GM12801 (cell line): ENCODE data around the gene MRPS12.

Experiments
- TF ChIP-seq, protein P1 (sequence below): IDR thresholded peaks from one replicate; pipeline ENCODE4 v1.5.1; 2011; ENCODE audit warnings: control low read depth; ENCODE audit not compliant: insufficient read length; ENCODE audit errors: extremely low read depth

The MRPS12 gene

DNA sequence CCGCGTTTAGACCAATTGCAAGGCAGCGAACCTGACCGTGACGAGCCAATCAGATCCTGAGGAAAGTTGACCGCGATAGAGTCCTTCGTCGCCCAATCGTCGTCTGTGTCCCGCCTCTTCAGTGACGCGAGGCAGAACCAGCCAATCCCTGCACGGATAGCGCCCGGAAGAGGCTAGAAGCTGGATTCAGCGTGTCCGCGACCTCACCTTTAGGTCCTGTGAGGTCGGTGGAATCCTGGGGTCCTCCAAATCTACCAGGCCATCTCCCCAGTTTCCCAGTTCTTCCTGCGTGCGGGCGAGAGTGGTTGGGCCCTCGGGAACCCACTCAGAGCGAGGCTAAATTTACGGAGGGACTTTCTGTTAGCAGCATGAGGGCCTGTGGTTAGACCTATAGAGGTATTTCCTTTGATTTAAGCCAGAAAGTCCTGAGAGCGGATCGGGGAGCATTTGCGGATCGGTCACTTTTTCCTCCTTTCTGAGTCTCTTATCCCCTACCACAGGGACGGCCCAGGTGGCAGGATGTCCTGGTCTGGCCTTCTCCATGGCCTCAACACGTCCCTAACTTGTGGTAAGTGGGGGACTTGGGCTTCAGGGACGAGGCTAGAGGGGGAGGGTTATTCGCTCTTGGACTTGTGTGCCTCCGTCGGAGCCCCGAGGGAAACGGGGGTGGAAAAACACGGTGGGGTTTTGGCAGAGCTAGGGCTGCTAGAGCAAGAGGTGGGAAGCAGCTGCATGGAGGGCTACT lies at the start of gene MRPS12:
MRPS12 (plus strand) TSS at position 169 of the 745 bp plus-strand sequence; CDS start at position 520, 351 bp downstream.
- TF ChIP-seq, protein P1, sequence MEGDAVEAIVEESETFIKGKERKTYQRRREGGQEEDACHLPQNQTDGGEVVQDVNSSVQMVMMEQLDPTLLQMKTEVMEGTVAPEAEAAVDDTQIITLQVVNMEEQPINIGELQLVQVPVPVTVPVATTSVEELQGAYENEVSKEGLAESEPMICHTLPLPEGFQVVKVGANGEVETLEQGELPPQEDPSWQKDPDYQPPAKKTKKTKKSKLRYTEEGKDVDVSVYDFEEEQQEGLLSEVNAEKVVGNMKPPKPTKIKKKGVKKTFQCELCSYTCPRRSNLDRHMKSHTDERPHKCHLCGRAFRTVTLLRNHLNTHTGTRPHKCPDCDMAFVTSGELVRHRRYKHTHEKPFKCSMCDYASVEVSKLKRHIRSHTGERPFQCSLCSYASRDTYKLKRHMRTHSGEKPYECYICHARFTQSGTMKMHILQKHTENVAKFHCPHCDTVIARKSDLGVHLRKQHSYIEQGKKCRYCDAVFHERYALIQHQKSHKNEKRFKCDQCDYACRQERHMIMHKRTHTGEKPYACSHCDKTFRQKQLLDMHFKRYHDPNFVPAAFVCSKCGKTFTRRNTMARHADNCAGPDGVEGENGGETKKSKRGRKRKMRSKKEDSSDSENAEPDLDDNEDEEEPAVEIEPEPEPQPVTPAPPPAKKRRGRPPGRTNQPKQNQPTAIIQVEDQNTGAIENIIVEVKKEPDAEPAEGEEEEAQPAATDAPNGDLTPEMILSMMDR = no peak

DNA sequence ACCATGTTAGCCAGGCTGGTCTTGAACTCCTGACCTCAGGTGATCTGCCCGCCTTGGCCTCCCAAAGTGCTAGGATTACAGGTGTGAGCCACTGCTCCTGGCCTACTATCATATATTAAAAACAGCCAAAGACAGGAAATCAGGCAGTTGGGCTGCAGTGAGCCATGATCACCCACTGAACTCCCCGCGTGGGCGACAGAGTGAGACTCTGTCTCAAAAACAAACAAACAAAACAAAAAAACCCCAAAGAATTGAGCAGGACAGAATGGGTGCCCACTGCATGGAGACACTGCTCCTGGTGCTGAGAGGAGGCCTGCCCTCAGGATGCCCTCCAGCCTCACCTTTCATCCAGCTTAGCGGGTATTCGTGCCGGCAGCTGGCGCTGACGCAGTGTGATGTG lies 47.5 kb upstream of the MRPS12 start:
- TF ChIP-seq, protein P1 = no peak

DNA sequence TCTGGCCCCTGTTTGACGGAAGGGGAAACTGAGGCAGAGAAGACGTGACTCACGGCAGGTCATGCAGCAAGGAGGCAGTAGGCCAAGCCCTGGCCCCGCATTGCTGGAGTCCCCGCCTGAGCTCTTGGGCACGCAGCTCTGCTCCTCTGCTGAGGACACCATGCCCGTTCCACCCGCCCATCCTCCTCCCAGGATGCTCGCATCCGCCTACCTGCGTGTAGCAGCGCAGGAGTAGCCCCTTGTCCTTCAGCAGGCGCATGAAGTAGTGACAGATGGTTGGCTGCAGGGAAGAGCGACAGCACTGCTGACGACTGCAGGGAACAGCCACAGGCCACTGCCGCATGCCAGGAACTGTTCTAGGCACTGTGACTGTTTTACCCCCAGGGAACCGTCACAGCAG lies 41.9 kb upstream of the MRPS12 start:
- TF ChIP-seq, protein P1 = no peak

DNA sequence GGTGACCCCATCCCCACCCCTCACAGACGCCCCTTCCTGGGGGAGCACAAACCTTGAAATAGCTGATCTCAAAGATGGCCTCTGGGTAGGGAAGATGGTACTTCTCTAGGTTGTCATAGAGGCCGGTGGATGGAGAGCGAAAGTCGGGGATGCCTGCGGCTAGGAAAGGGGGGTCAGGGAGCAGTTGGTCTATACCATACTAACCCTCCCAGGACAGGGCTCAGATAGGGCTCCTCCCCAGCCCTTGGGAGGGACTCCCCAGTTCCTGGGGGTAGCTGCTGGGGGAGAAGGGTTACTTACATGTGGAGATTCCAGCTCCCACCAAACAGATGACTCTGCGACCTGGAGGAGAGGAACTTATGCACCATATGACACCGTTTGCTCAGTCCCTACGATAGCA lies 40.9 kb upstream of the MRPS12 start:
- TF ChIP-seq, protein P1 = no peak

DNA sequence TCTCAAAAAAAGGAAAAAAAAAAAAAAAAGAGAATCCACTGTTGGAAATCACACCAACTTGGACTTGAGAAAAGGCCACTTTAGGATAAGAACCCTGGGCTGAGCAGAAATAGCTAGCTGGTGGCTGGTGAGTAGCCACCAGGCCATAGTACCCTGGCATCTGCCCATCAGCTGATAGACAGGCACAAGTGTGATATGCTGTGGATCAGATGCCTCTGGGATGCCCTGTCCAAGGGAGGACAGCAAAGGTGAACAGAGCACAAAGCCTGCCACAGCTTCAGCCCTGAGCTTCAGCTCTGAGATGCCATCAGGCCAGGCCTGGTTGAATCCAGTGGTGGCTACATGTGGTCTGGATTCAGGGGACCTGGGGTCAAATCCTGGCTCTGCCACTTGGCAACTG lies 40.1 kb upstream of the MRPS12 start:
- TF ChIP-seq, protein P1 = no peak

DNA sequence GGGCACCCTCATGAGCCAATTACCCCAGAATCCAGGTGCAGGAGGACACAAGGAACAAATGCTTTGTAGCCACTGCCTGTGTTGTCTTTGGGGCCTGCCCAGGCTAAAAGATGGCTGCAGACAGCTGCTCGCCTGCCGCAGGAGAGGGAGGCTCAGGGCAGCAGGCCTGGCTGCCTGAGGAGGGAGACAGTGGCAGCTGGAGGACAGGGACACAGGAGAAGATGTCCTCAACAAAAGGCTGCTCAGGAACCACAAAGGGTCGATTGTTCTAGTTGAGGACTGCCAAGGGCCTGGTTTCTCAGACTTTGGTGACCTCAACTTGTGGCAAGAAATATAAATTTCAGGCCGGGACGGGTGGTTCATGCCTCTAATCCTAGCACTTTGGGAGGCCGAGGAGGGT lies 39.0 kb upstream of the MRPS12 start:
- TF ChIP-seq, protein P1 = no peak

DNA sequence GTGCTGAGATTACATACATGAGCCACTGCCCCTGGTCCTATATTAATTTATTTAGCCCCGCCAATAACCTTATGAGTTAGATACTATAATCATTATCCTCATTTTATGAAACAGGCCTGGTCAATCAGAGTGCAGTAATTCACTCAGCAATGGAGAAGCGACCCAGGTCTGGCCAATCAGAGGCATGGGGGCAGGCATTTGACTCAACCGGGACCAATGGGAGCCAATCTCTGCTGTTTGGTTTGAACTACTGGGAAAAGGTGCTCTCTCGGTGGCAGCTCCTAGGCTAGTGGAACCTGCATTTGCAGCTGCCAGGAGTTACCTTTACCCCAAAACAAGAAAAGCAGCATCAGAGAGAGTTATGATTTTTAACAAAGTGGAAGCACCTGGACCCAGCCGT lies 37.9 kb upstream of the MRPS12 start:
- TF ChIP-seq, protein P1 = no peak

DNA sequence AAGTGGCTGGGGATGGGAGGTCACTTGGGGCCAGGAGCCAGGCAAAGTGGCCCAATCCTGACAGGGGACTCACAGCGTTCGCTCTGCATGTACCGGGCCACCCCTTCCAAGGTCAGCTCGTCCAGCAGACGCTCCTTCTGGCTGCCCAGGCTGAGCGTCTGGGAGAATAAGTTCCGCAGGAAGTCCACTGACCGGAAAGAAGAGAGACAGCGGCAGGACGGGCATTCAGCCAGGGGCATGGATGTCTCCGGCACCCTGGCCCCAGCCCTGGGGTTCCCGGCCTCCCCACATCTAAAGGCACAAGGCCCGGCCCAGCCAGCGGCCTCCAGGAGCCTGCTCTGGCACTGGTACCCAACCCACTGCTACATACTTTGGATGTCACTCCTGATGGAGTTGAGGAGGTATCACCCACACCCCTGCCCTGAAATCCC lies 37.4 kb upstream of the MRPS12 start:
- TF ChIP-seq, protein P1 = no peak
